ENCODE measurements around the gene OR51I2. TPM values are rescaled to one million over a fixed set of nuclear protein-coding genes. Genes with fewer than 3 reads are reported as not detected.

The OR51I2 gene
- total and polyA plus RNA-seq, 2 of the 13 experiments (the other 11 are each of a cell fraction or from before 2014, with no cell fraction given) = not detected

DNA sequence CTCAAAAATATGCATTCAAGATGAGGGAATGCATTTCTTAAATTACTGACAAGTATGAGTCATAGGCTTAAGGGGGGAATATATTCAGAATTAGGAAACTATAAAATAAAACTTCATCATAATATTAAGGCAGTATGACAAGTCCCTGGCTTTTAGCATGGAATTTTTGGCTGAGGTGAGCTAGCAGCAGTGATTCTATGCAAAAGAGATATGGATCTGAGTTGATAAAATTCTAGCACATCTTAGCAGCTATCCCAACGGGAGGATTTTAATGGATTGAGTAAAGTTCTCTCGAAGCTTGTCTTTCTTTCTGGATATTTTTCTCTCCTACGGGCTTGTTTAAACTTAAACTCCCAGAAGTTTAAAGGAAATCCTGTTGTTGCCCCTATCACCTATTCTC is 26.0 kb upstream of the OR51I2 start:
- H3K27me3 ChIP-seq (ENCODE audit: control insufficient read depth in 1 of 2, insufficient read depth in 2 of 2, low read length in 2 of 2) = 0 out of 5 replicates have a peak, but pooled peaks cover 0 to 12% of the 10 kb centered on the region in 2 experiments
- no peaks in the 10 kb centered on the region for H4K20me1 ChIP-seq (ENCODE audit: insufficient read depth, low read length)
- no peak overlapping the region for H3K4me3 ChIP-seq (replicated peaks in 1 of 3; ENCODE audit: insufficient read depth in 1 of 3, low read depth in 2 of 3, low read length in 3 of 3)
- H3K9ac ChIP-seq (ENCODE audit: insufficient read depth, low read depth, low read length) = no peak overlapping the region
- FAIRE-seq = no peak
- no peaks in the 10 kb centered on the region for H3K4me1 ChIP-seq (ENCODE audit: insufficient read depth, low read length)
- no peak for TF ChIP-seq MXD4 (CRISPR knock-in tag; IDR thresholded peaks at IDR 0.05)
- TF ChIP-seq ZNF607 (CRISPR knock-in tag; IDR thresholded peaks at IDR 0.05; ENCODE audit: borderline replicate concordance) = no peak
- no peak for TF ChIP-seq ADNP (CRISPR knock-in tag; IDR thresholded peaks at IDR 0.05)
- TF ChIP-seq, protein P1, sequence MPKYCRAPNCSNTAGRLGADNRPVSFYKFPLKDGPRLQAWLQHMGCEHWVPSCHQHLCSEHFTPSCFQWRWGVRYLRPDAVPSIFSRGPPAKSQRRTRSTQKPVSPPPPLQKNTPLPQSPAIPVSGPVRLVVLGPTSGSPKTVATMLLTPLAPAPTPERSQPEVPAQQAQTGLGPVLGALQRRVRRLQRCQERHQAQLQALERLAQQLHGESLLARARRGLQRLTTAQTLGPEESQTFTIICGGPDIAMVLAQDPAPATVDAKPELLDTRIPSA (CRISPR knock-in tag; IDR thresholded peaks at IDR 0.05; ENCODE audit: borderline replicate concordance) = no peak
- no peak for TF ChIP-seq REXO4 (CRISPR knock-in tag; IDR thresholded peaks at IDR 0.05; ENCODE audit: borderline replicate concordance)
- TF ChIP-seq KDM5B (CRISPR knock-in tag; IDR thresholded peaks at IDR 0.05; ENCODE audit: borderline replicate concordance) = no peak
- TF ChIP-seq NFE2L1 (CRISPR knock-in tag; IDR thresholded peaks at IDR 0.05; ENCODE audit: borderline replicate concordance) = no peak
- TF ChIP-seq EZH2 (conservative IDR thresholded peaks at IDR 0.05; ENCODE audit: low read depth, low read length) = no peak
- no peak for TF ChIP-seq ZNF496 (CRISPR knock-in tag; IDR thresholded peaks at IDR 0.05; ENCODE audit: insufficient replicate concordance)
- TF ChIP-seq ZNF292 (CRISPR knock-in tag; IDR thresholded peaks at IDR 0.05; ENCODE audit: borderline replicate concordance, low read depth) = no peak
- TF ChIP-seq ZNF75D (CRISPR knock-in tag; IDR thresholded peaks at IDR 0.05; ENCODE audit: borderline replicate concordance) = no peak
- no peak for TF ChIP-seq ZZZ3 (CRISPR knock-in tag; IDR thresholded peaks at IDR 0.05; ENCODE audit: borderline replicate concordance)
- no peak for TF ChIP-seq RFX5 (IDR thresholded peaks at IDR 0.05; ENCODE audit: low read depth, low read length)
- TF ChIP-seq DNMT1 (CRISPR knock-in tag; IDR thresholded peaks at IDR 0.05) = no peak
- TF ChIP-seq SMAD3 (CRISPR knock-in tag; IDR thresholded peaks at IDR 0.05) = no peak
- TF ChIP-seq HOXA9 (CRISPR knock-in tag; IDR thresholded peaks at IDR 0.05; ENCODE audit: borderline replicate concordance) = no peak
- no peak for TF ChIP-seq NCOA5 (CRISPR knock-in tag; IDR thresholded peaks at IDR 0.05)
- TF ChIP-seq ZNF124 (CRISPR knock-in tag; IDR thresholded peaks at IDR 0.05) = no peak
- H2AFZ ChIP-seq (ENCODE audit: low read length) = no peak overlapping the region
- no TSS peak for BruUV-seq (replicated peaks)
- no peak overlapping the region for H3K27ac ChIP-seq (ENCODE audit: extremely low read length, insufficient read depth, low read length)
- H3K9me3 ChIP-seq (ENCODE audit: low read length) = no peaks in the 10 kb centered on the region
- DNase-seq (ENCODE audit: low spot score) = no peak
- H3K4me2 ChIP-seq (ENCODE audit: low read depth, low read length) = no peak overlapping the region
- intact Hi-C loops (cut with micrococcal nuclease; ENCODE audit: unreplicated experiment) (no loop called here), in situ Hi-C loops (cut with HindIII; ENCODE audit: extremely low pct_ligation_motif_present, low pct_unique_long_range_greater_than_20kb) (no loop called here)
- POLR2A ChIA-PET = no interaction called here
- CTCF ChIA-PET (ENCODE audit: low intra/inter-chr PET ratio, low total read pairs) = no interaction called here
- no peak for ATAC-seq
- H3K36me3 ChIP-seq (replicated peaks in 1 of 2; ENCODE audit: control insufficient read depth in 1 of 2, insufficient read depth in 2 of 2, low read length in 2 of 2) = no peaks in the 10 kb centered on the region
- no peaks in the 10 kb centered on the region for H3K79me2 ChIP-seq (ENCODE audit: insufficient read depth, low read length)
- 3% methylated on average over 3 of the region's 3 CpGs for WGBS (ENCODE audit: low lambda C conversion rate)

All from HepG2 (cell line).